ENCODE results near the gene PIK3IP1.

The PIK3IP1 gene

GRCh38 chr22:31278151-31278621 lies 14.1 kb downstream of the PIK3IP1 start:
- no peak for DNase-seq

GRCh38 chr22:31277741-31278140 lies 14.5 kb downstream of the PIK3IP1 start:
- DNase-seq, result no peak

GRCh38 chr22:31276426-31277167 lies 15.7 kb downstream of the PIK3IP1 start:
- DNase-seq, result no peak

GRCh38 chr22:31275576-31275975 lies 16.7 kb downstream of the PIK3IP1 start:
- DNase-seq, result no peak

GRCh38 chr22:31275018-31275417 lies 17.3 kb downstream of the PIK3IP1 start:
- no peak for DNase-seq

GRCh38 chr22:31274017-31274416 lies 18.3 kb downstream of the PIK3IP1 start:
- DNase-seq, result no peak

- DNase-seq, result peak; percentile 63 to 72
Observed at GRCh38 chr22:31272522-31273446, 19.5 kb downstream of the PIK3IP1 start.

GRCh38 chr22:31271485-31271884 lies 20.8 kb downstream of the PIK3IP1 start:
- DNase-seq, result no peak

GRCh38 chr22:31271026-31271425 lies 21.3 kb downstream of the PIK3IP1 start:
- no peak for DNase-seq

- no peak for DNase-seq
Observed at GRCh38 chr22:31269892-31270579, 22.3 kb downstream of the PIK3IP1 start.

GRCh38 chr22:31268281-31268680 lies 24.0 kb downstream of the PIK3IP1 start:
- no peak for DNase-seq

- DNase-seq, result no peak
Observed at GRCh38 chr22:31263896-31264640, 28.2 kb downstream of the PIK3IP1 start.

GRCh38 chr22:31262312-31263133 lies 29.8 kb downstream of the PIK3IP1 start:
- DNase-seq, result no peak

GRCh38 chr22:31260474-31260856 lies 31.8 kb downstream of the PIK3IP1 start:
- DNase-seq, result no peak

GRCh38 chr22:31259798-31260473 lies 32.4 kb downstream of the PIK3IP1 start:
- DNase-seq, result no peak

- no peak for DNase-seq
Observed at GRCh38 chr22:31253949-31254348, 38.3 kb downstream of the PIK3IP1 start.

- no peak for DNase-seq
Observed at GRCh38 chr22:31250740-31251600, 41.3 kb downstream of the PIK3IP1 start.

GRCh38 chr22:31248965-31249958 lies 43.0 kb downstream of the PIK3IP1 start:
- no peak for DNase-seq
